WTC11 (cell line): Measurements from ENCODE around the gene AKAP6. TPM values are rescaled to one million over a fixed set of nuclear protein-coding genes. Genes with fewer than 3 reads are reported as not detected.

Experiments
- ATAC-seq: fragments of 200-7000 bp; cut with Tn5 transposase; 2 replicates; pipeline ENCODE4 v1.10.0; 2021; ENCODE audit warnings: mild to moderate bottlenecking, moderate library complexity
- CTCF ChIA-PET: fragments of 300-600 bp; sonication (Branson Sonifier 250); formaldehyde crosslinking; loops from one replicate; lab custom pipeline; 2021; ENCODE audit warnings: antibody characterized with exemption; lab: Charles Lee
- POLR2A ChIA-PET: fragments of 350-600 bp; sonication (Branson Sonifier 250); formaldehyde crosslinking; loops from one replicate; lab custom pipeline; 2021; ENCODE audit warnings: antibody characterized with exemption; lab: Charles Lee
- DNase-seq: peaks from one replicate; pipeline ENCODE4 v3.0.0; 2021; ENCODE audit warnings: low spot score
- H3K27ac Mint-ChIP-seq: 2 replicates; pipeline ENCODE4 v1.8.0; 2021; ENCODE audit warnings: mixed read lengths
- H3K27me3 Mint-ChIP-seq: 2 replicates; pipeline ENCODE4 v1.8.0; 2021; ENCODE audit warnings: low read depth, mild to moderate bottlenecking, moderate library complexity, mixed read lengths
- H3K36me3 Mint-ChIP-seq: 2 replicates; pipeline ENCODE4 v1.8.0; 2021; ENCODE audit warnings: mixed read lengths
- H3K4me1 Mint-ChIP-seq: 2 replicates; pipeline ENCODE4 v1.8.0; 2022; ENCODE audit warnings: mixed read lengths
- H3K4me3 Mint-ChIP-seq: 2 replicates; pipeline ENCODE4 v1.8.0; 2021; ENCODE audit warnings: mild to moderate bottlenecking, moderate library complexity, mixed read lengths
- H3K9me3 Mint-ChIP-seq: 2 replicates; pipeline ENCODE4 v1.8.0; 2021; ENCODE audit warnings: mixed read lengths
- ATF6 ChIP-seq: sonication (generic); formaldehyde crosslinking; IDR thresholded peaks from 2 replicates; pipeline ENCODE4 v1.8.1; 2023; ENCODE audit warnings: mild to moderate bottlenecking, missing genetic modification reagents
- ETV6 ChIP-seq: sonication (generic); formaldehyde crosslinking; IDR thresholded peaks from 2 replicates; pipeline ENCODE4 v1.8.1; 2022; ENCODE audit warnings: mild to moderate bottlenecking, missing genetic modification reagents
- GABPB1 ChIP-seq: sonication (generic); formaldehyde crosslinking; IDR thresholded peaks from 2 replicates; pipeline ENCODE4 v1.8.1; 2023; ENCODE audit warnings: mild to moderate bottlenecking, missing genetic modification reagents
- HMGA2 ChIP-seq: fragments of 250-450 bp; sonication (Bioruptor Pico); IDR thresholded peaks from 2 replicates; pipeline ENCODE4 v1.4.0; 2021; ENCODE audit warnings: mild to moderate bottlenecking, moderate library complexity
- IRF2 ChIP-seq: sonication (generic); formaldehyde crosslinking; IDR thresholded peaks from 2 replicates; pipeline ENCODE4 v1.8.0; 2022; ENCODE audit warnings: low read depth, missing genetic modification reagents, borderline replicate concordance
- JUN ChIP-seq: sonication (generic); formaldehyde crosslinking; IDR thresholded peaks from 2 replicates; pipeline ENCODE4 v1.8.0; 2023; ENCODE audit warnings: mild to moderate bottlenecking, missing genetic modification reagents
- KAT7 ChIP-seq: sonication (generic); formaldehyde crosslinking; IDR thresholded peaks from 2 replicates; pipeline ENCODE4 v1.8.1; 2023; ENCODE audit warnings: missing genetic modification reagents, mild to moderate bottlenecking, borderline replicate concordance
- NFE2L1 ChIP-seq: sonication (generic); formaldehyde crosslinking; IDR thresholded peaks from 2 replicates; pipeline ENCODE4 v1.8.1; 2023; ENCODE audit warnings: missing genetic modification reagents
- NR2C2 ChIP-seq: sonication (generic); formaldehyde crosslinking; IDR thresholded peaks from 2 replicates; pipeline ENCODE4 v1.8.0; 2022; ENCODE audit warnings: mild to moderate bottlenecking, missing genetic modification reagents
- PREB ChIP-seq: sonication (generic); formaldehyde crosslinking; IDR thresholded peaks from 2 replicates; pipeline ENCODE4 v1.8.1; 2022; ENCODE audit warnings: mild to moderate bottlenecking, missing genetic modification reagents, moderate library complexity, borderline replicate concordance
- SMAD4 ChIP-seq: sonication (generic); formaldehyde crosslinking; IDR thresholded peaks from 2 replicates; pipeline ENCODE4 v1.8.0; 2022; ENCODE audit warnings: mild to moderate bottlenecking, missing genetic modification reagents
- STAT6 ChIP-seq: sonication (generic); formaldehyde crosslinking; conservative IDR thresholded peaks from 2 replicates; pipeline ENCODE4 v1.8.1; 2023; ENCODE audit warnings: mild to moderate bottlenecking, low read depth, missing genetic modification reagents, moderate library complexity
- ZBTB21 ChIP-seq: sonication (generic); formaldehyde crosslinking; IDR thresholded peaks from 2 replicates; pipeline ENCODE4 v1.8.1; 2023; ENCODE audit warnings: mild to moderate bottlenecking, missing genetic modification reagents, borderline replicate concordance
- total RNA-seq: library from RNA; stranded (reverse); gene quantifications from 3 replicates; pipeline ENCODE4 v1.2.3, GENCODE V29; 2021
- TF ChIP-seq, protein P1 (sequence below): sonication (generic); formaldehyde crosslinking; IDR thresholded peaks from 2 replicates; pipeline ENCODE4 v1.8.1; 2023; ENCODE audit warnings: mild to moderate bottlenecking, missing genetic modification reagents, moderate library complexity
- TF ChIP-seq, protein P2 (sequence below): fragments of 250-450 bp; sonication (Bioruptor Pico); IDR thresholded peaks from 2 replicates; pipeline ENCODE4 v2.1.2; 2022; ENCODE audit warnings: mild to moderate bottlenecking, moderate library complexity
- TF ChIP-seq, protein P3 (sequence below): sonication (generic); formaldehyde crosslinking; IDR thresholded peaks from 2 replicates; pipeline ENCODE4 v1.8.0; 2023; ENCODE audit warnings: missing genetic modification reagents
- TF ChIP-seq, protein P4 (sequence below): fragments of 250-450 bp; sonication (Bioruptor Pico); IDR thresholded peaks from 2 replicates; pipeline ENCODE4 v1.8.0; 2021; ENCODE audit warnings: mild to moderate bottlenecking
- TF ChIP-seq, protein P5 (sequence below): sonication (generic); formaldehyde crosslinking; IDR thresholded peaks from 2 replicates; pipeline ENCODE4 v1.8.1; 2022; ENCODE audit warnings: low read depth, missing genetic modification reagents, borderline replicate concordance

Gene AKAP6
- total RNA-seq, 1 experiment from 2014 or later: 0.63 TPM

DNA sequence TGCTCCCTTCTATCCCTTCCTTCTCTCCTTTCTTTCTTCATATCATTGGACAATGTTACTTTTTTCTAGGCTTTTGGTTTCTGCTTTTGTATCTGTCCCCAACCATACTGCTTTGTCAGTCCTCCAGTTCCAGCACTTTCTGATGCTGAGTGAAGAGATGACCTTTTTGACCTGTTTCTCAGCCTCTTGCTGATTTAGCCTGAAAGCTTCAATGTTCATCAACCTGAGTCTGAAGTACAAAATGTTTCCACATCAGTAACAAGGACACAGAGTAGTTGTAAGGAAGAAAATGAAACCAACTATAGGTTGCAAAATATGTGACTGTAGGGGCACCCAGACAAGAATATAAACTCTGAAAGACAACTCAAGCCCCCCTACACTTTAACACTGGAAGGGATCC, 25.2 kb upstream of the AKAP6 start (continued):
- no peak for TF ChIP-seq STAT6 (CRISPR knock-in tag)
- TF ChIP-seq, all 79 proteins: peak for 0

- no peak for DNase-seq
- no peak overlapping the region for H3K27ac Mint-ChIP-seq
- no peak for ATAC-seq
These were observed 24.8 kb upstream of the AKAP6 start for GRCh38 chr14:32304296-32304695.

GRCh38 chr14:32306549-32306948, 22.5 kb upstream of the AKAP6 start:
- Mint-ChIP-seq H3K4me3 (no peak overlapping the region), H3K9me3 (peaks cover 3% of the 10 kb centered on the region; the same call in 1 of the 2 replicates), H3K4me1 (0 out of 2 replicates have a peak, but pooled peaks cover under 1% of the 10 kb centered on the region), H3K27ac (no peak overlapping the region), H3K36me3 (no peaks in the 10 kb centered on the region), H3K27me3 (no peaks in the 10 kb centered on the region)
- ATAC-seq (no peak), DNase-seq (no peak)
- ChIA-PET POLR2A (no interaction called here), CTCF (no interaction called here)
- TF ChIP-seq, protein P1, sequence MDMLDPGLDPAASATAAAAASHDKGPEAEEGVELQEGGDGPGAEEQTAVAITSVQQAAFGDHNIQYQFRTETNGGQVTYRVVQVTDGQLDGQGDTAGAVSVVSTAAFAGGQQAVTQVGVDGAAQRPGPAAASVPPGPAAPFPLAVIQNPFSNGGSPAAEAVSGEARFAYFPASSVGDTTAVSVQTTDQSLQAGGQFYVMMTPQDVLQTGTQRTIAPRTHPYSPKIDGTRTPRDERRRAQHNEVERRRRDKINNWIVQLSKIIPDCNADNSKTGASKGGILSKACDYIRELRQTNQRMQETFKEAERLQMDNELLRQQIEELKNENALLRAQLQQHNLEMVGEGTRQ (CRISPR knock-in tag): no peak
- TF ChIP-seq ETV6 (CRISPR knock-in tag) (no peak), ATF6 (no peak), KAT7 (CRISPR knock-in tag) (no peak), NR2C2 (CRISPR knock-in tag) (no peak), SMAD4 (no peak), IRF2 (no peak)
- TF ChIP-seq, protein P2, sequence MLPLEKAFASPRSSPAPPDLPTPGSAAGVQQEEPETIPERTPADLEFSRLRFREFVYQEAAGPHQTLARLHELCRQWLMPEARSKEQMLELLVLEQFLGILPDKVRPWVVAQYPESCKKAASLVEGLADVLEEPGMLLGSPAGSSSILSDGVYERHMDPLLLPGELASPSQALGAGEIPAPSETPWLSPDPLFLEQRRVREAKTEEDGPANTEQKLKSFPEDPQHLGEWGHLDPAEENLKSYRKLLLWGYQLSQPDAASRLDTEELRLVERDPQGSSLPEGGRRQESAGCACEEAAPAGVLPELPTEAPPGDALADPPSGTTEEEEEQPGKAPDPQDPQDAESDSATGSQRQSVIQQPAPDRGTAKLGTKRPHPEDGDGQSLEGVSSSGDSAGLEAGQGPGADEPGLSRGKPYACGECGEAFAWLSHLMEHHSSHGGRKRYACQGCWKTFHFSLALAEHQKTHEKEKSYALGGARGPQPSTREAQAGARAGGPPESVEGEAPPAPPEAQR (CRISPR knock-in tag): no peak
- TF ChIP-seq, protein P3, sequence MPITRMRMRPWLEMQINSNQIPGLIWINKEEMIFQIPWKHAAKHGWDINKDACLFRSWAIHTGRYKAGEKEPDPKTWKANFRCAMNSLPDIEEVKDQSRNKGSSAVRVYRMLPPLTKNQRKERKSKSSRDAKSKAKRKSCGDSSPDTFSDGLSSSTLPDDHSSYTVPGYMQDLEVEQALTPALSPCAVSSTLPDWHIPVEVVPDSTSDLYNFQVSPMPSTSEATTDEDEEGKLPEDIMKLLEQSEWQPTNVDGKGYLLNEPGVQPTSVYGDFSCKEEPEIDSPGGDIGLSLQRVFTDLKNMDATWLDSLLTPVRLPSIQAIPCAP (CRISPR knock-in tag): no peak
- TF ChIP-seq, protein P4, sequence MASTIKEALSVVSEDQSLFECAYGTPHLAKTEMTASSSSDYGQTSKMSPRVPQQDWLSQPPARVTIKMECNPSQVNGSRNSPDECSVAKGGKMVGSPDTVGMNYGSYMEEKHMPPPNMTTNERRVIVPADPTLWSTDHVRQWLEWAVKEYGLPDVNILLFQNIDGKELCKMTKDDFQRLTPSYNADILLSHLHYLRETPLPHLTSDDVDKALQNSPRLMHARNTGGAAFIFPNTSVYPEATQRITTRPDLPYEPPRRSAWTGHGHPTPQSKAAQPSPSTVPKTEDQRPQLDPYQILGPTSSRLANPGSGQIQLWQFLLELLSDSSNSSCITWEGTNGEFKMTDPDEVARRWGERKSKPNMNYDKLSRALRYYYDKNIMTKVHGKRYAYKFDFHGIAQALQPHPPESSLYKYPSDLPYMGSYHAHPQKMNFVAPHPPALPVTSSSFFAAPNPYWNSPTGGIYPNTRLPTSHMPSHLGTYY (CRISPR knock-in tag): no peak

More at GRCh38 chr14:32304296-32304695, 24.8 kb upstream of the AKAP6 start:
- H3K9me3 Mint-ChIP-seq: peaks cover 3% of the 10 kb centered on the region; the same call in 1 of the 2 replicates
- no peaks in the 10 kb centered on the region for H3K36me3 Mint-ChIP-seq
- H3K4me3 Mint-ChIP-seq: no peak overlapping the region
- H3K4me1 Mint-ChIP-seq: no peaks in the 10 kb centered on the region
- ChIA-PET CTCF (no interaction called here), POLR2A (no interaction called here)
- TF ChIP-seq HMGA2 (no peak), JUN (no peak), ZBTB21 (no peak), GABPB1 (CRISPR knock-in tag) (no peak), NR2C2 (CRISPR knock-in tag) (no peak), PREB (CRISPR knock-in tag) (no peak), NFE2L1 (CRISPR knock-in tag) (no peak)
- TF ChIP-seq, protein P5, sequence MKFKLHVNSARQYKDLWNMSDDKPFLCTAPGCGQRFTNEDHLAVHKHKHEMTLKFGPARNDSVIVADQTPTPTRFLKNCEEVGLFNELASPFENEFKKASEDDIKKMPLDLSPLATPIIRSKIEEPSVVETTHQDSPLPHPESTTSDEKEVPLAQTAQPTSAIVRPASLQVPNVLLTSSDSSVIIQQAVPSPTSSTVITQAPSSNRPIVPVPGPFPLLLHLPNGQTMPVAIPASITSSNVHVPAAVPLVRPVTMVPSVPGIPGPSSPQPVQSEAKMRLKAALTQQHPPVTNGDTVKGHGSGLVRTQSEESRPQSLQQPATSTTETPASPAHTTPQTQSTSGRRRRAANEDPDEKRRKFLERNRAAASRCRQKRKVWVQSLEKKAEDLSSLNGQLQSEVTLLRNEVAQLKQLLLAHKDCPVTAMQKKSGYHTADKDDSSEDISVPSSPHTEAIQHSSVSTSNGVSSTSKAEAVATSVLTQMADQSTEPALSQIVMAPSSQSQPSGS: no peak
- TF ChIP-seq, protein P4 (CRISPR knock-in tag): no peak
- H3K27me3 Mint-ChIP-seq: no peaks in the 10 kb centered on the region
